GM18867 (cell line): Measurements from ENCODE around the gene SMAD6.

ENCODE experiments used
- ATAC-seq: cut with Tn5 transposase; IDR thresholded peaks from one replicate; pipeline ENCODE4 v1.9.1; 2021; ENCODE audit warnings: mild to moderate bottlenecking, moderate library complexity; ENCODE audit not compliant: unreplicated experiment

SMAD6 gene

DNA sequence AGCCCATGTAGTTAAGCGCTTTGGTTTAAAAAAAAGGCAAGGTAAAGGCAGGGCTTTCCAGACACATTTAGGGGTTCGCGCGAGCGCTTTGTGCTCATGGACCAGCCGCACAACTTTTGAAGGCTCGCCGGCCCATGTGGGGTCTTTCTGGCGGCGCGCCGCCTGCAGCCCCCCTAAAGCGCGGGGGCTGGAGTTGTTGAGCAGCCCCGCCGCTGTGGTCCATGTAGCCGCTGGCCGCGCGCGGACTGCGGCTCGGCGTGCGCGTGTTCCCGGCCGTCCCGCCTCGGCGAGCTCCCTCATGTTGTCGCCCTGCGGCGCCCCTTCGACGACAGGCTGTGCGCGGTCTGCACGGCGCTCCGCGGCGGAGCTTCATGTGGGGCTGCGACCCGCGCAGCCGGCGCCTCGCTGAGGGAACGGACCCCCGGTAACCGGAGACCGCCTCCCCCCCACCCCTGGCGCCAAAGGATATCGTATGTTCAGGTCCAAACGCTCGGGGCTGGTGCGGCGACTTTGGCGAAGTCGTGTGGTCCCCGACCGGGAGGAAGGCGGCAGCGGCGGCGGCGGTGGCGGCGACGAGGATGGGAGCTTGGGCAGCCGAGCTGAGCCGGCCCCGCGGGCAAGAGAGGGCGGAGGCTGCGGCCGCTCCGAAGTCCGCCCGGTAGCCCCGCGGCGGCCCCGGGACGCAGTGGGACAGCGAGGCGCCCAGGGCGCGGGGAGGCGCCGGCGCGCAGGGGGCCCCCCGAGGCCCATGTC lies 927 bp downstream of the SMAD6 start:
- ATAC-seq = no peak

- ATAC-seq = no peak
These were observed 1.5 kb downstream of the SMAD6 start for GRCh38 chr15:66703540-66703941.

GRCh38 chr15:66704019-66704802 lies 2.2 kb downstream of the SMAD6 start:
- ATAC-seq = no peak

DNA sequence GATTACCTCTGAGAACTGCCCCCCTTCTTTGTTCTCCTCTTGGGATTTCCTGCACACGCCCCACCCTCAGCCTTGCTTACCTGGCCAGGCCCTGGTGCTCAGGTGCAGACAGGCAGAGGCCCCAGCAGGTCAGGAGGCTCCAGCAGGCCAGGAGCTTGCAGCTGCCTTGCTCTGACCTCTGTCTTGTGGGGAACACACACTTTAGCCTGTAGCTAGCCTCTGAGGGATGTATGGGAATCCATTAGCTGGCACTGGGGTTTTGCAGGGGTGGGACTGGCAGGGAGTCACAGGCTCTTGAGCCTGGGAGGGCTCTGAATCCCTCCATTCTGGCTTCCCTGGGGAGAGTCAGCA lies 2.7 kb downstream of the SMAD6 start:
- ATAC-seq = no peak

DNA sequence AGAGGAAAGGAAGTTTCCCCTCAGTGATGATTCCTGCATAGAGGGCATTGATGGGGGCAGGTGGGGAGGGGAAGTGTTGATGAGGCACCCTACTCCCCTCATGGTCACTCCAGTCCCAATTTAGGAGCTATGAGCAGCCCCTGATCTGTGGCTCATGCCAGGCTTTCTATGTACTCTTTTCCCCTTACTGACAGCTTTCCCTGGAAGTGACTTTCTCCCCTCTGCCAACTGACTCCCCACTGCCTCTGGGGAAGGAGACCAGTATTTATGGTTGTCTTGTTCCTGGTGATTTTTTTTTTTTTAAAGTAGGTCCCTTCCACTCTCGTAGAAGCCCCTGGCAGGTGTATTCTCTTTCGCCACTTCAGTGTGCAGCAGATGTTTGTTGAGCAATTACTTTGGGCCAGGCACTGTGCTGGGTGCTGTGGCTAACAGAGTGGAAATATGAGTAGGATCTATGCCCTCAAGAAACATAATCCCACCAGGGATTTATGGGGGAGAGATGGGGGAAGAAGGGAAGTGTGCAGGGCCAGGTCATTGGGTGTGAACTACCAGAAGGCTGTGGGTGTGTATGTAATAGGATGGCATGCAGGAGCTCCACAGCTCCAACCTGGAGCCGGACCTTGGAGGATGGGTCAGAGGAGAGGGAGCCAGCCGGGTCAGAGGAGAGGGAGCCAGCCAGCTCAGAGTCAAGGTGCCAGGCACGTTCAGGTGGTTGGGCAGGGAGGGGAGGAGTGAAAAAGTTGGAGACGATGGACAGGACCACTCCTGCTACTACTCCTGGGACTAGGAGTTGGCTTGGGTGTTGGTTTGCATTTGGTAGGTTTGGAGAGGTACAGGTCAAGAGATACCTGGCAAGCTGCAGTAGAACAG lies 3.5 kb downstream of the SMAD6 start:
- ATAC-seq = no peak

GRCh38 chr15:66706225-66706732 lies 4.2 kb downstream of the SMAD6 start:
- no peak for ATAC-seq

GRCh38 chr15:66706840-66707239 lies 4.8 kb downstream of the SMAD6 start:
- ATAC-seq = no peak

DNA sequence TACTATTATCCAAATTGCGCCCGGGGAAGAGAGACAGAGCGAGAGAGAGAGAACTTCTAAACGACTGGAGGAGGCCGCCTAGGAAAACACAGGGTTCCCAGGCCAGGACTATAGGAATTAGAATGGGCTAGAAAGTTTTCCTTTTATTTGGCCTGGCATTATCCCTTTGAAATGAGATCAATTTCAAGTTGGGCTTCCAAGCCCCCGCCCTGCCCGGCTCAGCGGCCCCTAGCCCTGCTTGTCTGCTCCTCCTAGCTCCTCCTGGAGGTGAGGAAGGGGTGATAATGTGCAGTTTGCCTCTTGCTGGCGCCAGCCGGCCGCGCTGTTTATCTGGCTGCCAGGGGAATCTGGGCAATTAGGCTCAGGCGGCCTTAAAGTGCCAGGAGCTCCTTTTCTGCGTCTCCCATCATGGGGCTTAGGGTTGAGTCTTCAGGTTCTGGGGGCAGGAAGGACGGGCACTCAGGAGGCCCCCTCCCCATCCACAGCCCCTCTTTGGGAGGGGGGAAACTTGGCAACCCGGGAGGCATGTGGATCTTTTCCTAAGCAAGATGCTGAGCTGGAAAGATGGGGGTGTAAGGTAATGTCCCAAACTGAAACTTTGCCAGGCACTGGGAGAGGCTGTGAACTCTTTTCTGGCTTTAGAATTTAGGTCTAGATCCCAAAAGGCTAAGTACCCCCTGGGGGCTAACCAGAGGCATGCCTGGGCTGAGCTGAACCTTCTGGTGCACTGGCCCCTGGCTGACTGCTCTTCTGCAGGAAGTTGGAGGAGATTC lies 5.5 kb downstream of the SMAD6 start:
- ATAC-seq = no peak

GRCh38 chr15:66708389-66708788 lies 6.4 kb downstream of the SMAD6 start:
- ATAC-seq = no peak

- no peak for ATAC-seq
These were observed 7.8 kb downstream of the SMAD6 start for GRCh38 chr15:66709884-66710283.

- no peak for ATAC-seq
These were observed 9.2 kb downstream of the SMAD6 start for GRCh38 chr15:66711260-66711659.

- no peak for ATAC-seq
These were observed 9.8 kb downstream of the SMAD6 start for GRCh38 chr15:66711862-66712261.

GRCh38 chr15:66713843-66714508 lies 11.9 kb downstream of the SMAD6 start:
- no peak for ATAC-seq

- ATAC-seq = no peak
These were observed 12.5 kb downstream of the SMAD6 start for GRCh38 chr15:66714543-66714981.

DNA sequence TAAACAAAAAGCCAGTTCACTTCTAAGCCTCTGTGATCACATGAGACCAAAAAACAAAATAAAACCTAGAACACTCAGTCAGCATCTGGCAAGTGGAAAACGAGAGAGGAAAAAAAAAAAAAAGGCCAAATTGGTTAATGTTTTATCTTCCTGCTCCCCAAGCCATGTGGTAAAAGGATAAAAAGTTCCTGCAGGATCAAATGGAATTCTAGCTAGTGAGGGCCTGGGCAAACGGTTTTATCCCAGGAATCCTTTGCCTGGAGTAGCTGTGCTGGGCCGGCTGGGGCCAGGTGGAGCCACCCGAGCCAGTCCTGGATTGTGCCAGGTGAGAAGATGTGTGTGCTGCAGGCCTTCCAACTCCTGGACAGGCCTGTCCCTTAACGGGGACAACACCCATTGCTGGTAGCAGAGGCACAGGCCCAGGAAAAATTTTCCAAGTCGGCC lies 13.2 kb downstream of the SMAD6 start:
- no peak for ATAC-seq

GRCh38 chr15:66715720-66716655 lies 14.0 kb downstream of the SMAD6 start:
- no peak for ATAC-seq

- no peak for ATAC-seq
These were observed 14.6 kb downstream of the SMAD6 start for GRCh38 chr15:66716656-66717020.

GRCh38 chr15:66718220-66718988 lies 16.4 kb downstream of the SMAD6 start:
- no peak for ATAC-seq
